Neuronal stem cell (in vitro differentiated cells): ENCODE data around the gene CNOT11.

Experiments used
- DNase-seq: peaks from one replicate; pipeline ENCODE4 v3.0.0-alpha.2; 2013; ENCODE audit warnings: low spot score
- H2AFZ ChIP-seq: one replicate; pipeline ENCODE4 v1.6.1; 2013; ENCODE audit warnings: mild to moderate bottlenecking, low read length, inconsistent platforms
- H2AK5ac ChIP-seq: 2 replicates; pipeline ENCODE4 v1.6.1; 2013; ENCODE audit warnings: low read depth, mild to moderate bottlenecking, inconsistent platforms, low read length, moderate library complexity, mixed read lengths
- H2BK120ac ChIP-seq: 2 replicates; pipeline ENCODE4 v1.6.1; 2013; ENCODE audit warnings: low read depth, mild to moderate bottlenecking, inconsistent platforms, low read length, moderate library complexity, mixed read lengths
- H2BK12ac ChIP-seq: one replicate; pipeline ENCODE4 v1.6.1; 2013; ENCODE audit warnings: low read length, inconsistent platforms
- H2BK15ac ChIP-seq: 2 replicates; pipeline ENCODE4 v1.6.1; 2013; ENCODE audit warnings: mild to moderate bottlenecking, low read length, inconsistent platforms, mixed read lengths
- H2BK5ac ChIP-seq: one replicate; pipeline ENCODE4 v1.6.1; 2013; ENCODE audit warnings: inconsistent platforms, mild to moderate bottlenecking, low read length, moderate library complexity
- H3K14ac ChIP-seq: one replicate; pipeline ENCODE4 v1.6.1; 2013; ENCODE audit warnings: low read length, inconsistent platforms
- H3K18ac ChIP-seq: 2 replicates; pipeline ENCODE4 v1.6.1; 2013; ENCODE audit warnings: low read length, inconsistent platforms
- H3K23ac ChIP-seq: 2 replicates; pipeline ENCODE4 v1.6.1; 2013; ENCODE audit warnings: low read depth, mild to moderate bottlenecking, mixed read lengths, low read length, inconsistent platforms; ENCODE audit not compliant: poor library complexity
- H3K27ac ChIP-seq: replicated peaks from 3 replicates; pipeline ENCODE4 v1.5.1; 2013; ENCODE audit warnings: low read length, inconsistent platforms
- H3K27me3 ChIP-seq, 3 experiments: 2 replicates each; pipeline ENCODE4 v1.6.1; 2013; ENCODE audit warnings: low read length in 3 of 3, mild to moderate bottlenecking in 2 of 3, inconsistent platforms in 1 of 3, low read depth in 1 of 3, mixed read lengths in 1 of 3, moderate library complexity in 1 of 3; ENCODE audit not compliant: control insufficient read depth in 3 of 3, insufficient read depth in 3 of 3
- H3K36me3 ChIP-seq, 2 donors: replicated peaks in 1 of 2; 2 replicates each; pipeline ENCODE4 v1.6.1; 2013; ENCODE audit warnings: low read length in 2 of 2; ENCODE audit not compliant: control insufficient read depth in 2 of 2, insufficient read depth in 2 of 2
- H3K4ac ChIP-seq: 2 replicates; pipeline ENCODE4 v1.6.1; 2013; ENCODE audit warnings: inconsistent platforms, mild to moderate bottlenecking, low read length, moderate library complexity
- H3K4me1 ChIP-seq, 2 donors: 1 replicate in 1 of 2; 2 replicates in 1 of 2; pipeline ENCODE4 v1.6.1; 2013; ENCODE audit warnings: low read length in 2 of 2, low read depth in 1 of 2; ENCODE audit not compliant: control insufficient read depth in 2 of 2, insufficient read depth in 1 of 2
- H3K4me2 ChIP-seq: one replicate; pipeline ENCODE4 v1.6.1; 2013; ENCODE audit warnings: mild to moderate bottlenecking, low read length, inconsistent platforms; ENCODE audit not compliant: insufficient read depth, poor library complexity, severe bottlenecking
- H3K4me3 ChIP-seq, 2 donors: 2 replicates each; pipeline ENCODE4 v1.5.1; 2013; ENCODE audit warnings: low read length in 2 of 2, mild to moderate bottlenecking in 2 of 2, inconsistent platforms in 1 of 2, moderate library complexity in 1 of 2
- H3K79me1 ChIP-seq: one replicate; pipeline ENCODE4 v1.6.1; 2013; ENCODE audit warnings: low read depth, mild to moderate bottlenecking, inconsistent platforms, low read length, moderate library complexity
- H3K9ac ChIP-seq: one replicate; pipeline ENCODE4 v1.6.1; 2013; ENCODE audit warnings: mild to moderate bottlenecking, low read depth, low read length, inconsistent platforms; ENCODE audit not compliant: poor library complexity
- H3K9me3 ChIP-seq, 2 donors: replicated peaks in 1 of 2; 2 replicates each; pipeline versions ENCODE3 to v1.6.1; 2013; ENCODE audit warnings: low read length in 2 of 2, mild to moderate bottlenecking in 2 of 2, inconsistent platforms in 1 of 2, low read depth in 1 of 2, mixed read lengths in 1 of 2, moderate library complexity in 1 of 2; ENCODE audit not compliant: control insufficient read depth in 2 of 2, insufficient read depth in 1 of 2
- H4K8ac ChIP-seq: one replicate; pipeline ENCODE4 v1.6.1; 2013; ENCODE audit warnings: low read depth, mild to moderate bottlenecking, inconsistent platforms, low read length, moderate library complexity
- H4K91ac ChIP-seq: one replicate; pipeline ENCODE4 v1.6.1; 2013; ENCODE audit warnings: low read length, low read depth, mild to moderate bottlenecking, inconsistent platforms; ENCODE audit not compliant: poor library complexity
- WGBS, 2 donors: extraction: QIAGEN DNeasy Blood & Tissue Kit; methylation state at CpG; one replicate each; pipeline ENCODE4 v1.1.7; 2013; ENCODE audit warnings: missing lambda C conversion rate in 2 of 2, mixed read lengths in 1 of 2; ENCODE audit not compliant: insufficient read length in 2 of 2, insufficient replicate concordance in 1 of 2; ENCODE audit errors: extremely low coverage in 2 of 2; 5-methylcytosine and 5-hydroxymethylcytosine counted together

CNOT11 gene

DNA sequence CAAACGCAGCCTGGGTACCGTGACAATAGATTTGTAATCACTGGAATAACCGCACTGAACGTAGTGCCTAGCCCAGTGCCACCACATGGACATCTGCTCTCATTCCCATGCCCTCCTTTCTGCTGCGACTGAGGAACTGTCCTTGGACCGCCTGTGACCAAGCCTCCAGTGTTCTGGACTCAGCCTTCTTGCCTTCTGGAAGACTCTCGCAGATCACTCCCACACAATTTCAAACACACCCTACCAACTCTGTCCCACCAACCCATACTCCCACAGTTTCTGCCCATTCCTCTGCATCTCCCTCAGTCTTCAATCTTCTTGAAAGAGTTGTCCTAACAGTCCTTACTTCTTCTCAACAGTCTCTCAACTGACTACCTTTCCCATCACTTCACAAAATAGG, 53.7 kb downstream of the CNOT11 start:
- no peak overlapping the region for H3K27ac ChIP-seq
- no CpG with 5 or more reads among the region's 7 CpGs for WGBS, 2 donors

DNA sequence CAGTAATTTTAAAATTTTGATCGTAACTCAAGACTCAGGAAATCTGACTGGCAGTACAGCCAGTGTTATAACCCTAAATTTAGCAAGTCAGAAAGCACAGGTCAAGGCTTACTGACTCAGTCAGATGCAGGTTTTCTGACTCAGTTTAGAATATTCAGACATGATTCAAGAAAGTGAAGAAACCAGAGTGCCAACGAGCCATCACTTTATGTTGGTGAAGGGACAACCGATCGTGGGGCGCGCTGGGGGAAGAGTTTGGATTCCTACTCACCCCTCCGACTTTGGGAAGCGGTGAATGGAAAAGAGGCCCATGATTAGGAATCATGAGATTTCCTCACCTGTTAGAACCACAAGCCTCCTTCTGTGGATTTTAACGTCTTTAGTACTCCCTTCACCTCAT, 54.8 kb downstream of the CNOT11 start:
- H2BK120ac ChIP-seq = no peak overlapping the region
- H2AFZ ChIP-seq = peak overlapping the region; percentile 98

More for the DNA sequence above, 53.7 kb downstream of the CNOT11 start:
- H3K14ac ChIP-seq = no peak overlapping the region
- DNase-seq = no peak
- peaks cover 8 to 9% of the 10 kb centered on the region in 2 donors for H3K4me1 ChIP-seq
- H4K8ac ChIP-seq = no peak overlapping the region
- H3K18ac ChIP-seq = no peak overlapping the region
- no peak overlapping the region for H3K4me3 ChIP-seq
- no peak overlapping the region for H3K23ac ChIP-seq
- H2BK15ac ChIP-seq = no peak overlapping the region
- peak overlapping the region; percentile 34 for H4K91ac ChIP-seq
- peaks cover 3% of the 10 kb centered on the region for H3K79me1 ChIP-seq
- no peak overlapping the region for H2AFZ ChIP-seq
- no peak overlapping the region for H3K4ac ChIP-seq
- H3K4me2 ChIP-seq = peak overlapping the region; percentile 11
- no peak overlapping the region for H2BK5ac ChIP-seq
- no peaks in the 10 kb centered on the region for H3K9me3 ChIP-seq
- peaks cover 0 to 13% (median 0%) of the 10 kb centered on the region in 3 experiments for H3K27me3 ChIP-seq
- H2AK5ac ChIP-seq = no peak overlapping the region
- H2BK12ac ChIP-seq = no peak overlapping the region
- no peak overlapping the region for H2BK120ac ChIP-seq
- H3K9ac ChIP-seq = no peak overlapping the region
- peaks cover 0 to 19% of the 10 kb centered on the region in 2 donors for H3K36me3 ChIP-seq

DNA sequence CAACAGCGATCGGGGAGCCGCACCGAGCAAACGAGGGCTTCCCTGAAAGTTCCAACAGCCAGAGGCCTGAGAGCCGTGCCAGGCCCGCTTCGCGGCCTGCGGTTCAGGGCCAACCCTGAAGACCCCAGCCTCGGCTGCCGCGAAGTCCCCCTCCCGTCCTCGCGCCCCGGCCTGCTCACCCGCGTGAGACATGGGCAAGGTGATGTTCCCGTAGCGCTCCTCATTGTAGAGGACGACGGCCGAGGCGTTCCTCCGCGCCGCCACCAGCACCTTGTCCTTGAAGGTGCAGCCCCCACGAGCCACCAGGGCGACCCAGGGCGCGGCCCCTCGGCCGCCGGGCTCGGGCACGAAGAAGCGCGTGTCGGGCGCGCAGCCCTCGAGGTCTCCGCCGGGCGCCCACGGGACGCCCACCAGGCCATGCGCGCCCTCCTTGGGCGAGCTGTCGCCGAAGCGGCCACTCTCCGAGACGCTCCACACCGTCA, 55.3 kb downstream of the CNOT11 start:
- Histone ChIP-seq H3K14ac (peak overlapping the region; percentile 99), H2BK5ac (peak overlapping the region; percentile 22), H3K4me3 (peak overlapping the region; percentile 79 to 98), H3K9ac (peak overlapping the region; percentile 99), H2BK12ac (no peak overlapping the region), H3K27ac (no peak overlapping the region), H4K91ac (peak overlapping the region; percentile 4), H3K79me1 (peaks cover 3% of the 10 kb centered on the region), H3K18ac (peak overlapping the region; percentile 99), H3K4me2 (peak overlapping the region; percentile 93), H3K23ac (peak overlapping the region; percentile 53), H3K27me3 (peaks cover 0 to 13% (median 0%) of the 10 kb centered on the region in 3 experiments), H2AK5ac (peak overlapping the region; percentile 78), H3K4ac (no peak overlapping the region), H2BK120ac (peak overlapping the region; percentile 14), H3K4me1 (peaks cover 8 to 9% of the 10 kb centered on the region in 2 donors), H3K36me3 (peaks cover 0 to 14% of the 10 kb centered on the region in 2 donors), H2BK15ac (no peak overlapping the region), H4K8ac (no peak overlapping the region), H2AFZ (peak overlapping the region; percentile 98), H3K9me3 (no peaks in the 10 kb centered on the region)
- no CpG with 5 or more reads among the region's 57 CpGs for WGBS, 2 donors
- DNase-seq = no peak

More for the DNA sequence above, 54.8 kb downstream of the CNOT11 start:
- Histone ChIP-seq H3K27ac (no peak overlapping the region), H2BK12ac (no peak overlapping the region), H3K36me3 (peaks cover 0 to 16% of the 10 kb centered on the region in 2 donors), H4K8ac (no peak overlapping the region), H3K79me1 (peaks cover 3% of the 10 kb centered on the region), H3K4me1 (peaks cover 8 to 9% of the 10 kb centered on the region in 2 donors), H3K4me2 (peak overlapping the region; percentile 93), H4K91ac (no peak overlapping the region), H3K4me3 (peak overlapping the region; percentile 79 to 98), H2BK15ac (no peak overlapping the region), H3K18ac (no peak overlapping the region), H3K9ac (no peak overlapping the region), H3K23ac (no peak overlapping the region), H3K9me3 (no peaks in the 10 kb centered on the region), H2AK5ac (no peak overlapping the region), H2BK5ac (no peak overlapping the region), H3K14ac (no peak overlapping the region), H3K4ac (no peak overlapping the region), H3K27me3 (peaks cover 0 to 13% (median 0%) of the 10 kb centered on the region in 3 experiments)
- WGBS, 2 donors = no CpG with 5 or more reads among the region's 9 CpGs
- DNase-seq = no peak

DNA sequence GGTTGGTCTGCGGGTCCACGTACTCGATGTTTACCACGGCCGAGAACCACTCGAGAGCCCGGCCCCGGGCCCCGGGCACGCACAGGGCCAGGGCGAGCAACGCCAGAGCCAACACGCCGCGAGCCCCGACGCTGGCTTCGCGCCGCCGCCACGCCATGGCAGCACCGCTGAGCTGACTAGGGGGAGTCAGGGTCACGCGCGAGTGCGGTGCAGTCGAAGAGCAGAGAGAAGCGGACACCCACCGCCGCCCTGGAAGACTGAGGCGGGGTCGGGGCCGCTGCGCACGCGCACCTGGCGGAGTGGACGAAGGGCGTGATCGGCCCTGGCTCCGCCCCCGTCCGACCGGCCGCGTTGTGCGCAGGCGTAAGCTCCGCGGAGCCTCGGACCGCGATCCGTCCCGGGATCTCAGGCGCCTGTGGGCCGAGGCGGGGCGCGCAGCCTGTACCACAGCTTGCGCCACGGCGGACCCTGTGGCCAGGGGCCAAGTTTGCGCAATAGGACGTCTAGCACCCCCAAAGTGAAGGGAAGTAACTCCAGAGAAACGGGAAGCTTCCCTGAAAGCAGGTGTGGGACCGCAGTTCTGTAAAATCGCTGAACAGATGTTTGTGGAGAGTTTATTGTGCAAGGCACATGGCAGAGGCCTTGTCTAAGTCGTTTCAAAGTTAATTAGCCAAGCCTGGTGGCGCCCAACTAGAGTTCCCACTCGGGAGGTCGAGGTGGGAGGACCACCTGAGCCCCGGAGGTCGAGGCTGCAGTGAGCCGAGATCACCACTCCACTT, 55.9 kb downstream of the CNOT11 start, which contains the start of gene RNF149:
Gene RNF149, minus strand, starts transcription at position 270 of the 779 bp plus-strand sequence. Its CDS starts 113 bp downstream, at position 157.
- DNase-seq = peak; percentile 87
- Histone ChIP-seq H3K9me3 (no peaks in the 10 kb centered on the region), H2BK120ac (peak within 1 kb of the TSS; percentile 14), H2AK5ac (peak within 1 kb of the TSS; percentile 78), H3K79me1 (peaks cover 3% of the 10 kb centered on the region), H3K4me1 (peaks cover 8 to 9% of the 10 kb centered on the region in 2 donors), H4K8ac (no peak within 1 kb of the TSS), H3K14ac (peak within 1 kb of the TSS; percentile 99), H2BK12ac (no peak within 1 kb of the TSS), H3K23ac (peak within 1 kb of the TSS; percentile 53), H3K36me3 (peaks cover 0 to 14% of the 10 kb centered on the region in 2 donors), H2BK15ac (no peak within 1 kb of the TSS), H3K18ac (peak within 1 kb of the TSS; percentile 99), H2BK5ac (peak within 1 kb of the TSS; percentile 22), H3K9ac (peak within 1 kb of the TSS; percentile 99), H2AFZ (peak within 1 kb of the TSS; percentile 98), H3K27me3 (peaks cover 0 to 13% (median 0%) of the 10 kb centered on the region in 3 experiments), H3K4me2 (peak within 1 kb of the TSS; percentile 93), H3K4ac (no peak within 1 kb of the TSS), H3K4me3 (peak within 1 kb of the TSS; percentile 79 to 98), H3K27ac (peak within 1 kb of the TSS; percentile 8), H4K91ac (peak within 1 kb of the TSS; percentile 4)
- WGBS, 2 donors = no CpG with 5 or more reads among the region's 76 CpGs
